Transverse colon (tissue), 4 donors: Measurements from ENCODE around the gene BRI3. TPM values are rescaled to one million over a fixed set of nuclear protein-coding genes. Genes with fewer than 3 reads are reported as not detected.

Source experiments
- DNase-seq: peaks from one replicate; pipeline ENCODE4 v3.0.0-alpha.2; 2019
- H3K27ac ChIP-seq, 4 donors: fragments of 200-600 bp; sonication (generic); 2 replicates each; pipeline ENCODE4 v1.5.1; 2016 to 2018; ENCODE audit warnings: inconsistent platforms in 4 of 4
- H3K27me3 ChIP-seq: fragments of 200-600 bp; sonication (generic); 2 replicates; pipeline ENCODE4 v1.5.1; 2017; ENCODE audit warnings: inconsistent platforms
- H3K36me3 ChIP-seq, 4 donors: fragments of 200-600 bp; sonication (generic); 2 replicates each; pipeline ENCODE4 v1.5.1; 2017 to 2019; ENCODE audit warnings: inconsistent platforms in 4 of 4
- H3K4me1 ChIP-seq, 4 donors: fragments of 200-600 bp; sonication (generic); 2 replicates each; pipeline ENCODE4 v1.5.1; 2017 to 2020; ENCODE audit warnings: inconsistent platforms in 4 of 4
- H3K4me3 ChIP-seq, 4 donors: fragments of 200-600 bp; sonication (generic); 1 replicate in 1 of 4; 2 replicates in 3 of 4; pipeline versions ENCODE4 v1.5.1 to v1.6.1; 2017 to 2019; ENCODE audit warnings: inconsistent platforms in 4 of 4
- H3K9me3 ChIP-seq, 2 donors: fragments of 200-600 bp; sonication (generic); 2 replicates each; pipeline ENCODE4 v1.5.1; 2017 to 2019; ENCODE audit warnings: inconsistent platforms in 2 of 2
- CTCF ChIP-seq, 5 experiments: fragments of 200-600 bp in 3 of 5; fragments of 450-650 bp in 2 of 5; sonication (generic) in 3 of 5; IDR thresholded peaks; 1 replicate in 2 of 5; 2 replicates in 3 of 5; pipeline ENCODE4 v1.5.1; 2016 to 2017; ENCODE audit warnings: antibody characterized with exemption in 5 of 5, inconsistent platforms in 3 of 5, mild to moderate bottlenecking in 2 of 5, moderate library complexity in 1 of 5
- EP300 ChIP-seq: sonication (generic); formaldehyde crosslinking; IDR thresholded peaks from one replicate; pipeline ENCODE4 v1.6.1; 2017; ENCODE audit warnings: antibody characterized with exemption, low read depth
- POLR2A ChIP-seq: fragments of 450-650 bp; IDR thresholded peaks from one replicate; pipeline ENCODE4 v1.6.1; 2016; ENCODE audit warnings: antibody characterized with exemption, mild to moderate bottlenecking, moderate library complexity
- POLR2AphosphoS5 ChIP-seq, 3 donors: sonication (generic); formaldehyde crosslinking; IDR thresholded peaks; one replicate each; pipeline ENCODE4 v1.6.1; 2016; ENCODE audit warnings: antibody characterized with exemption in 3 of 3
- WGBS, 2 donors: methylation state at CpG; one replicate each; pipeline ENCODE4 v1.1.5; 2018; ENCODE audit warnings: low coverage in 1 of 2; 5-methylcytosine and 5-hydroxymethylcytosine counted together
- in situ Hi-C, 4 donors: fragments of 200-750 bp; cut with MboI; loops; one replicate each; pipeline versions ENCODE4 v1.15.0 to v1.15.1; 2017; ENCODE audit warnings: low sequenced_read_pairs in 3 of 4, low pct_ligation_motif_present in 1 of 4, low pct_unique_long_range_greater_than_20kb in 1 of 4
- intact Hi-C: fragments of 100-400 bp; cut with DNase I; formaldehyde crosslinking; loops from one replicate; pipeline ENCODE4 v1.15.1; 2023; ENCODE audit warnings: low total_unique reads
- total RNA-seq, 4 donors: library from RNA; depleted of rRNA; stranded (reverse); fragments of >200 nt; gene quantifications; one replicate each; pipeline ENCODE4 v1.1.0, GENCODE V29; 2016

The BRI3 gene
- total RNA-seq, 4 donors from 2014 or later, result 9.8 to 87.5 (median 51.5) TPM

GRCh38 chr7:98278408-98278807, 3.1 kb upstream of the BRI3 start:
- in situ Hi-C loops (loop anchor here in 2 of 4 donors (25.0 kb wide), 1 partner anchor 134 kb away; the partner anchor contains the start of gene BAIAP2L1 (in 2 of the 2)), intact Hi-C loops (no loop called here)
- DNase-seq, result no peak
- 93% methylated on average over 5 of the region's 5 CpGs; no CpG with 5 or more reads in 1 of the 2 donors for WGBS, 2 donors
- Histone ChIP-seq H3K27me3 (no peaks in the 10 kb centered on the region), H3K36me3 (no peaks in the 10 kb centered on the region), H3K4me1 (peaks cover 8 to 41% (median 29%) of the 10 kb centered on the region in 4 donors), H3K4me3 (no peak overlapping the region), H3K9me3 (no peaks in the 10 kb centered on the region), H3K27ac (no peak overlapping the region)
- TF ChIP-seq POLR2AphosphoS5 (IDR thresholded peaks at IDR 0.05) (no peak), CTCF (IDR thresholded peaks at IDR 0.05) (no peak), EP300 (no peak), POLR2A (no peak)

GRCh38 chr7:98278936-98279335, 2.5 kb upstream of the BRI3 start:
- H3K36me3 ChIP-seq, result no peaks in the 10 kb centered on the region
- TF ChIP-seq POLR2A, result no peak
- no peak for TF ChIP-seq EP300
- TF ChIP-seq CTCF (IDR thresholded peaks at IDR 0.05), result no peak
- TF ChIP-seq POLR2AphosphoS5 (IDR thresholded peaks at IDR 0.05), result no peak
- H3K27ac ChIP-seq, result no peak overlapping the region
- H3K4me1 ChIP-seq, result peaks cover 12 to 47% (median 34%) of the 10 kb centered on the region in 4 donors
- H3K4me3 ChIP-seq, result no peak overlapping the region
- 40 to 49% methylated on average over 1 to 4 of the region's 4 CpGs for WGBS, 2 donors
- intact Hi-C loops, result no loop called here
- in situ Hi-C loops, result loop anchor here in 2 of 4 donors (25.0 kb wide), 1 partner anchor 133 kb away; the partner anchor contains the start of gene BAIAP2L1 (in 2 of the 2)
- no peaks in the 10 kb centered on the region for H3K9me3 ChIP-seq
- no peaks in the 10 kb centered on the region for H3K27me3 ChIP-seq
- no peak for DNase-seq

GRCh38 chr7:98280296-98280695, 1.2 kb upstream of the BRI3 start:
- in situ Hi-C loops, result loop anchor here in 2 of 4 donors (25.0 kb wide), 1 partner anchor 132 kb away; the partner anchor contains the start of gene BAIAP2L1 (in 2 of the 2)
- Histone ChIP-seq H3K27ac (peak overlapping the region; percentile 88 to 96 (median 93)), H3K4me3 (peak overlapping the region in 3 of 4 donors; percentile 52 to 96 (median 62)), H3K9me3 (no peaks in the 10 kb centered on the region), H3K27me3 (no peaks in the 10 kb centered on the region), H3K4me1 (peaks cover 26 to 60% (median 48%) of the 10 kb centered on the region in 4 donors), H3K36me3 (no peaks in the 10 kb centered on the region)
- no peak for TF ChIP-seq CTCF (IDR thresholded peaks at IDR 0.05)
- no peak for DNase-seq
- WGBS, 2 donors, result 36% methylated on average over 7 of the region's 7 CpGs; no CpG with 5 or more reads in 1 of the 2 donors
- intact Hi-C loops, result no loop called here

- TF ChIP-seq POLR2AphosphoS5 (IDR thresholded peaks at IDR 0.05), result no peak
- TF ChIP-seq POLR2A, result no peak
- no peak for TF ChIP-seq EP300
- no peak for TF ChIP-seq CTCF (IDR thresholded peaks at IDR 0.05)
- Histone ChIP-seq H3K4me3 (peak overlapping the region; percentile 64 to 97 (median 96)), H3K4me1 (peaks cover 37 to 63% (median 57%) of the 10 kb centered on the region in 4 donors), H3K36me3 (no peaks in the 10 kb centered on the region), H3K27ac (peak overlapping the region; percentile 88 to 98 (median 96)), H3K27me3 (no peaks in the 10 kb centered on the region), H3K9me3 (no peaks in the 10 kb centered on the region)
- WGBS, 2 donors, result 17% methylated on average over 9 of the region's 77 CpGs; no CpG with 5 or more reads in 1 of the 2 donors
- DNase-seq, result peak; percentile 45
- in situ Hi-C loops (loop anchor here in 2 of 4 donors (25.0 kb wide), 1 partner anchor 130 kb away; the partner anchor contains the start of gene BAIAP2L1 (in 2 of the 2)), intact Hi-C loops (no loop called here)
Measured at GRCh38 chr7:98281757-98282606, 496 bp downstream of the BRI3 start.
